UCSD-AML1 (cell line): ENCODE results near the gene PNCK.

ENCODE experiments used
- DNase-seq: peaks from one replicate; lab custom pipeline; 2025; ENCODE audit not compliant: unreplicated experiment; lab: John Stamatoyannopoulos, UW

PNCK gene

DNA sequence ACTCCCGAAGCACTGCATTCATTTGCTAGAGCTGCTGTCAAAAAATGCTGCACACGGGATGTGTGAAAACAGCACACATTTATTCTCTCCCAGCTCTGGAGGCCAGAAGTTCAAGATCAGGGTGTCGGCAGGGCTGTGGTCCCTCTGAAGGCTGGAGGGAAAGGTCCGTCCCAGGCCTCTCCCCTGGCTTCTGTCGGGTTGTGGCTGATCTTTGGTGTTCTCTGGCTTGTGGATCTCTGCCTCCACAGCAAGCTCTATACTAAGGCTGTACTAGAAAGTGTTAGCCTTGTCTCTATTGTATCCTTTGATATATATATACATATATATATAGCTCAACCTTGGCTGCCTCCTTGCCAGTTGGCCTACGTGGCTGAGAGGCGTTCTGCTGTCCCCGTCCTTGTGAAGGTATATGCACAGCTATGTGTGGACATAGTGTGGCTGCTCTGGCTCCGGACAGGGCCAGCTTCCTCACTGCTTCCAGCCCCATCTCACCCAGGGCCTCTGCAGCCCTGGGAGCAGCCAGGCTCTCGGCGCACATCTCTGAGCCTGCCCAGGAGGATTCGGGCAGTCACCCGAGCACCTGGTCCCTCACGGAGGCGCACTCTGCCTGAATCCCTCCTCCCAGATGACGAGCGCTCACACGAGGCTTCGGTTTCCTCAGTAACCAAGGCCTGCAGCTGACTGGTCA, 41.6 kb downstream of the PNCK start:
- no peak for DNase-seq

DNA sequence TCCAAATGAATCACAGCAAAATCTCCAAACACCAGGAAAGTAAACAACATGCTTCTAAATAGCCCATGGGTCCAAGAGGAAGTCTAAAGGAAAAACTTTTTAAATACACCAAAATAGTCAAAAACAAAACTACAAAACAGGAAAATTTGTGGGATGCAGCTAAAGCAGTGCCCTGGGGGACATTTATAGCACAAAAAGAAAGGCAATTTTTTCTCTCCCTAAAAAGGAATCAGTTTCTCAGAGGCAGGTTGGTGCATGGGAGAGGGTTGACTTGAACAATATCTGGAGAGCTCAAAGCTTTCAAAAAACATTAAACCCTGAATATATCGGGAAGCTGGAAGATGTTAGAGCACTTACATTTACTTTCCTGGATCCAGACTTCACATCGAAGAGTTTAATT, 42.3 kb downstream of the PNCK start:
- no peak for DNase-seq

DNA sequence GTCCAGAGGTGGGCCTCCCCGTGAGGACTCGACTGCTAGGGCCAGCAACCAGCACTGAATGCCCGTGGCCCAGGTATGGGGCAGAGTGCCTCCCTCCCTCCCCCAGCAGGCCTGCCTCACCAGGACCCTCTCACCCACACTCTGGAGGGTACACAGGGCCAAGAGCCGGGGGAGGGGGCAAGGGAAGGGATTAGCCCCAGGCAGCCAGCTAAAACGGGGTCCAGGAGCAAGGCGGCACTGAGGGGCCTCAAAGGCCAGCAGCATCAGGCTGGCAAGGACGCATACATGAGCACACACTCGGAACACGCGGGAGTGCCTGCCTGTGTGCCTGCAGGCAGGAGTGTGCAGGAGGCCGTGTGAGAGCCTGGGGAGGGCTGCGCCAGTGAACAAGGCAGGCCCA, 44.9 kb downstream of the PNCK start:
- DNase-seq: no peak

DNA sequence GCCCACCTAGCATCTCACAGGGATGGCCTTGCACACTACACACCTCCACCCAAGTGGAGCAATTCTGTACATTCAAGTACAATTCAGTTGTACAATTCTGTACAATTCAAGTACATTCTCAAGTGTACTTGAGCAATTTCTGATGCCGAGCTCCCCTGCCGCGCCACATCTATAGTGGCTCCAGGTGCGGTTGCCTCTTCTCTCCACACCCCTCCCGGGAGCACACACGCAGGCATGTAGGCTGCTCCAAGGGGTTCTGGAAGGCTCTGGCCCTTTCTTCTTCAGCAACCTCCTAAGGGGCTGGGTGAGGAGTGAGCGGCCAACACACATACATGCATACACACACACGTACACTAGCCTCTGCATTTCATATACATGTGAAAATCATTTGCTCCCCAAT, 45.5 kb downstream of the PNCK start:
- DNase-seq: no peak

DNA sequence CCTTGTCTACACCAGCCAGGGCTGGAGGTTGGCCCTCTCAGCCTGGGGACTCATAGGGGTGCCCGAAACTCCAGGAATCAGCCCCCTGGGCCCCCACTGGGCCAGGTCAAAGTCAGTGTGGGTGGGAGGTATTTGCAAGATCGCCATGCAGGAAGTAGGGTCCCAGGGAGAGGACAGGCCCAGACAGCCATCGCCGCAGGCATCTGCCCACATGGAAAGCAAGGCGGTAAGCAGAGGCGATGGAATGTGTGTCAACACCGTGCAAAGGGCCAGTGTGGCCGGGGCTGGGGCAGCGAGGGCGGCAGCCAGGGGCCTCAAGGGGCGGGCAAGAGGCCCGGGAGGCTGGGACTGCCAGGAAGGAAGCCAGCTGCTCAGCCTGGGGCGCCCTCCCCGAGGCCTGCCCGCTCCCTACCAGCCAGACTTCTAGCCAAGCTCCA, 45.9 kb downstream of the PNCK start:
- no peak for DNase-seq

DNA sequence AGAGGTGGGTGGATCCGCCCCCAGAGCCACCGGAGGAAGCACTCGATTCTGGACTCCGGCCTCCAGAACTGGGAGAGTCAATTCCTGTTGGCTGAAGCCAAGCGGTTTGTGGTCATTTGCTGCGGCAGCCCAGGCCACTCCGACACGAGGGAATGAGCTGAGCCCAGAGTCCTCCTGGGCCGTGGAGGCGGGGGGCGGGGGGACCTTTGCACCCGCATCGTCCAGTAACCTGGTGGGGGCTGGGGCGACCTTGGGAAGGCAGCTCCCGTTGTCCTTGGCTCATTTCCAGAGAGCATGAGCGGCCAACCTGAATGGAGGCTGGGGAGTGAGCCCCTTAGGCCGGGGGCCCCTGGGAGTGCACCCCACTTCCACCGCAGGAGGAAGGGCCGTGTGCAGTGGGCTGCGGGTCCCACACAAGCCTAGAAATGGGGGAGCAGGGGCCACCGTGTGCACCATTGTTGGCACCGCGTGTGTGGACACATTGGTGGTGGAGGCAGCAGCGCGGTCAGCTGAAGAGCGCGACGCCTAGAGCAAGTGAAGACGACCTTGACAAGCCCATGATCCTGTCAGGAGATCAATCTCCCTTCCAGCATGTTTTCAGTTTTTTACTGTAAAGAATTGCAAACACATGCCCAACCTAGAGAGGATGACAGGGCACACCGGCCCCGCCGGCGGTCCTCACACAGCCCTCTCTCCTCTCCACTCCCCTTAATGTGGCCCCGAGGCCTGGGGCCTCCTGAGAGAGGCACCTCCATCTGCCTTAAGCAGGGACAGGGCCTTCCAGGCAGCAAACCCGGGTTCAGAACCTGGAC, 46.5 kb downstream of the PNCK start:
- no peak for DNase-seq

DNA sequence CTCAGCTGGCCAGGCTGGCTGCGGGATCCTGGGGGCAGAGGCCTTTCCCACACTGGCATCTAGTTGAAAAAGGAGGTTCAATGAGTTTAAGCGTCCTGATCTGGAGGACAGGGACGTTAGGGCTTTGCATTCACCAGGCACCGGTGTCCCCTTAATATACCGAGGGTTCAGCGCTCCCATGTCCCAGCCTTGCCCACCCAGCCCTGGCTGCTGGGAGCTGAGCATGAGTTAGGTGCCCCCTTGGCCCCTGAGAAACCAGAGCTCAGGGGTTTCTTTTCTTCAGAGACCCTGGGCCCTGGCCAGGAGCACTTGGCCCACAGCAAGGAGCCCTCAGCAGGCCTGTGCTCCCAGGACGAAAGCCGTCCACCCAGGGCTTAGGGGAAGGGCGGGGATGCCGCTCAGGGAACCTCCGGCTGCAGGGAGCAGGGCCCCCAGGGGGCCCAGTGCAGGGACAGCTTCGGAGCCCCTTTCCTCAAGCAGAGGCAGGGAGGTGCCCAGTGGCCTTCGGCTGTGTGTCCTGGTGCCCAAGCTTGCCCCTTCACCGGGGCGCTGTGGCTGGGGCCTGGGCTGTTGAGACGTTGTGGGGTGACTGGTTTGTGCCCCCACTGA, 47.5 kb downstream of the PNCK start:
- DNase-seq: no peak

DNA sequence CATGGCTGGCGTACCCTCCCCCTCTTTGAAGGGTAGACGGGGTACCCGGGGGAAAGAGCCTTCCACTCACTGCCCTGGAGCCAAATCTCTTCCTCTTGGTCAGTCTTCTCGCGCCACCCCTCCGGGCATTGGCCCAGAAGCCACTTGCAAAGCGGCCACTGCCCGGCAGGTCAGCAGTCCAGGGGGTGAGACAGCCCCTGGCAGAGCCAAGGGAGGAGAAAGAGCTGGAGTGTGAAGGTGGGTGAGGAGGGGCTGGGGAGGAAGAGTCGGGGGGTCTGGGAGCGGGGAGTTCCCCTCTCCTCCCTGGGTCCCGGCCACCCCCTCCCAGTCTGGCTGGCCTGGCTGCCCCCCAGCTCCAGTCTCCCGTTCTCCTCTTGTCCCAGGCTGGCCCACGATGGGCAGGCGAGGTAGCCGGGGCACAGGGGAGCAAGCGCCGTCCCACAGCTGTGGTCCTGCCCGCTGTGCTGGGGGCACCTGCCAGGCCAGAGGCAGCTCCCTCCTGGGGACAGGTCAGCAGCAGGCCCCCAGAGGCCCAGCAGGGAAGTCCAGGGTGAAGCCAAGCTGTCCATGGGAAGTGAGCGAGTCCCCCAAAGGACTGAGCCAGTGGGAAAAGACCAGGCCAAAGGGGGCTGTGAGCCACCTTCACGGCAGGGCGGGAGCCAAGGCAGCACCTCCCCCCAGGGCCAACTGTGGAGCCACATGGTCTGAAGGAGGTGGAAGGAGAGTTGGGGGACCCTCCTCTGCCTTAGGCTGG, 48.2 kb downstream of the PNCK start:
- DNase-seq: no peak

DNA sequence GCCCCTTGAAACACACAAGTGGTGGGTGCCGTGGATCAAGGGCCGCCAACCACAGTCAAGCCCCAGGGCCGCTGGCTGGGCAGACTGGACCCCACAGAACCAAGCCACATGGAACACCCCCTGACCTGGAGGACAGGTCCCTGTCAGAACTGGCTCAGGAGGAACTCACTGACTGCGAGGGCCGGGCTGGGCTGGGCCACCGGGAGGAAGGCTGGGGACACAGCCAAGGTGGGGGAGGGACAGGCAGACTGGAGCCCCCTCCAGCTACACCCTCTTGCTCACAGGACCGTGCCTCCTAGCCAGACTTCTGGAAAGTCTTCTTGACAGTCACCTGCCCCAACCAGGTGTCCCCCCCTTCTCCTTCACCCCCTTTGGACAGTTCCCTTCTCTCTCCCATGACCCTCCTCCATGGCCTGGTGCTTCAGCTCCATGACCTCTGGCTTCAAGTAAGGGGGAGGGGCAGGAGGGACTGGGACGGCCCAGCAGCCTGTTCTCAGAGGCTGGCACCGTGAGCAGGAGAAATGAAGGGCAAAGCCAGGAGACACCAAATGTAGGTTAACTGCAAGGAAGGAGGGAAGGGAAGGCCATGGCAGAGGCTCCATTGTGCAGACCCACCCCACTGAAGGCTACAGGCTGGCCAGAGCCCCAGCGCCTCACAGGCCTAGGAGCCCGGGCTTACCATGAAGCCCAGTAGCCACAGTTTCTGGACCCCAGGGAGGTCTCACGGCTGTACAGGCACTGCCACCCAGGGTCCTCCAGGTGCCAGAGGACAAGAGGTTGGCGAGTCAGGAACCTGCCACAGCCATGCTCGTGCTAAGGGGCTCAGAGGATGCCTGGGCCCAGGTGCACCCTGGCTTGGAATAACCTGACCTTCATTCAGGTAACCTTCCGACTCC, 49.2 kb downstream of the PNCK start:
- DNase-seq: no peak

DNA sequence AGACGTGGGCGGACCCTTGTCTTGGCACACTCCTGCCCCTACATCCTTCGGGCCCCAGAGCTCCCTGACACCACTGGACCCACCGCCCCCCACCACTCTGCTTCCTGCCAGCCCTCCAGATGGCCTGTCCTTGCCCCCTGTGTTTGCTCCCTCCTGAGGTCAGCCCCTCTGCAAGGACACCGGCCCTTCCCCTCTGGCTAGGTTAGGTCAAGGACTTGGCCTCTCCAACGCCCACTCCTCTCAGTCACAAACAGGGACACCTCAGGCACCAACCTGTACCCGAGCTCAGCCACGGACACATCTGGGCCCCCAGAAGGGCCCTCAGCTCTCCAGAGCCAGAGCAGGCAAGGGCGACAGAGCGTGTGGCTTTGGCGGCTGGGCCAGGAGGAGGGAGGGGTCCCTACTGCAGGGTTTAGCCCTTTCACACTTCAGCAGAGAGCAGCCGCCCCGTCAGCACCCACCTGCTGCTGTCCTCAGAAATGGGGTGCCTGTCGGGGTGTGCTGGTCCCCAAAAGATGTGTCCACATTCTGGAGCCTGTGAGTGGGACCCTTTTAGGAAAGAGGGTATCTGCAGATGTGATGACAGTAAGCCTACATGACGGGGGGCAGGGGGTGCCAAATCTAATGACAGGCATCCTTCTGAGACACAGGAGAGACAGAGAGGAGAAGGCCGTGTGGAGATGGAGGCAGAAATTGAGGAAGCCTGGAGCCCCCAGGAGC, 50.1 kb downstream of the PNCK start:
- no peak for DNase-seq

DNA sequence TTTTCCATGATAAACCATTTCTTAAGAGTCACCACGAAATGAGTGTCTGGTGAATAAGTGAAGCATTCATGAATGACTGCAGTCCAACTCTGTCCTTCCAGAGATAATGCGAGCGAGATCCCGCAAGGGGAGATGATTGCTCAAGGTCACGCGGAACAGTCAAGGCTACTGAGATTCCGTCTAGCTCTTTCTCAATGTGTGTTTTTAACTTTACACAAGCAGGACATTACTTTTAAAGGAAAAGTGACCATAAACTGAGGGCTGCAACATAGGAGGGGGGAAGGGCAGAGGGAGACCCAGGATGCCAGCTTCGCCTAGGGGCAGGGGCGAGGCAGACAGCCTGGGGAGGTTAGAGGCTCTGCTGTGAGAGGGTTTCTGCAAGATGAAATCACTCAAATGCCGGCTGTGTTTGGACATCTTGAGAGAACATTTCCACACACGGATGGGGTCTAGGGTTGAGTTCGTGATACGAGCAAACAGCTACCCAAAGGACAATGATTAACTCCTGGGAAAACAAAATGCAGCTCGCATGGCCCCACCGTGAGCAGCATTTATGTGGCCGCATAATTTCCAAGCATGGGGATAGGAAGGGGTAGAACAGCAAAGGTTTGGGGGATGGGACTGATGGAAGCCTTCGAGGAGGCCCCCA, 50.8 kb downstream of the PNCK start:
- no peak for DNase-seq

DNA sequence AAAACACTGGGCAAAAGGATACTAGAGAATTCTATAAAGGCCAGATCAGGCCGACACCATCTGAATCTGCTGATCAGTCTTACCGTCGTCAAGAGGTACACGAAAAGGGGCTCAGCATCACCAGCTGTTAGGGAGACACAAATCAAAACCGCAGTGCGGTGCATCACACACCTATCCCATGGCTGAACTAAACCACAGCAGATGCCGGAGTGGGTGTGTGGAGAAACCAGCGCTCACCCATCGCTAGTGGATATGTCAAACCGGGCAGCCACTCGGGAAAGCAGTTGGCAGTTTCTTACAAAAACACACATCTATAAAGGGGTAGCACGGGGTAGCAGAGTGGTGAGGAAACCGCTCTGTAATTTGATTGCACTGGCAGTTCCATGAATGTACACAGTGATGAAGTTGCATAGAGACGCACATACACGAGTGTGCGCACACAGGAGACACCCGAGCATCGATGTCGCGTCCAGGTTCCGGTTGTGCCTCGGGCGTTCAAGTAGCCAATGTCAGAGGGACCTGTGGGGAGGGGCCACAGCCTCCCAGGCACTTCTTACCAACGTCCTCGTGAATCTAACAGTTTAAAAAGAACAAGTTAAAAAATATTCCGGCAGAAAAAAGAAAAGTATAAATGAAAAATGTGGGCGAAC, 51.5 kb downstream of the PNCK start:
- no peak for DNase-seq

DNA sequence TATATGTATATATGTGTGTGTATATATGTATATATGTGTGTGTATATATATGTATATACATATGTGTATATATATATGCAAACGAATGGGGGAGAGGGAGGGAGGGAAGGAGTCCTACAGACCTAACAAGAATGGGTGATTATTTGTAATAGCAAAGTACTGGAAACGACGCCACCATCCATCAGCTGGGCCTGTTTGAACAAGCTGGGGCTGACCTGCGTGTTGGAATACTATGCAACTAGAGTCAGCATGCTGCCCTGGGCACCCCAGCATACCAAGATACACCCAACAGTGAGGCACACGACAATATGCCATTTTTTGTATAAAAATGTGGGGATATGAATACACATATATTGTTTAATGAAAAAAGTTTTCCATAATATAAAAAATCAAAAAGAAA, 53.0 kb downstream of the PNCK start:
- DNase-seq: no peak
